OCI-LY7 (cell line): ENCODE data around the gene COPS6. TPM values are rescaled to one million over a fixed set of nuclear protein-coding genes. Genes with fewer than 3 reads are reported as not detected.

Experiments used
- BruUV-seq: library from RNA; stranded (reverse); fragments of 400-500 nt; replicated peaks from 2 replicates; lab custom pipeline; 2021; lab: Mats Ljungman, UMichigan
- CTCF ChIA-PET: fragments of 300-600 bp; sonication (Branson Sonifier 250); formaldehyde crosslinking; loops from one replicate; lab custom pipeline; 2022; ENCODE audit warnings: antibody characterized with exemption; ENCODE audit not compliant: unreplicated experiment; lab: Charles Lee
- POLR2A ChIA-PET: fragments of 300-600 bp; sonication (Branson Sonifier 250); formaldehyde crosslinking; loops from one replicate; lab custom pipeline; 2022; ENCODE audit warnings: antibody characterized with exemption; lab: Charles Lee
- DNase-seq: peaks from one replicate; pipeline ENCODE4 v3.0.0-alpha.2; 2015; ENCODE audit warnings: low spot score
- H2AFZ ChIP-seq: fragments of 200-600 bp; sonication (generic), shearing (Covaris generic); 2 replicates; pipeline ENCODE4 v1.6.1; 2014; ENCODE audit warnings: mild to moderate bottlenecking, antibody characterized with exemption, low read length, moderate library complexity
- H3K27ac ChIP-seq: fragments of 200-600 bp; sonication (generic); 2 replicates; pipeline ENCODE4 v1.5.1; 2014; ENCODE audit warnings: mixed run types, low read depth, mild to moderate bottlenecking, moderate library complexity, low read length, inconsistent platforms; ENCODE audit not compliant: poor library complexity, severe bottlenecking
- H3K36me3 ChIP-seq: fragments of 200-600 bp; sonication (generic); 2 replicates; pipeline ENCODE4 v1.6.1; 2014; ENCODE audit warnings: mild to moderate bottlenecking, antibody characterized with exemption, low read length, moderate library complexity, mixed read lengths; ENCODE audit not compliant: insufficient read depth
- H3K4me1 ChIP-seq: fragments of 200-600 bp; sonication (generic); 2 replicates; pipeline ENCODE4 v1.5.1; 2014; ENCODE audit warnings: mild to moderate bottlenecking, low read length; ENCODE audit not compliant: insufficient read depth, poor library complexity, severe bottlenecking
- H3K4me2 ChIP-seq: fragments of 200-600 bp; sonication (generic); 2 replicates; pipeline ENCODE4 v1.6.1; 2014; ENCODE audit warnings: mild to moderate bottlenecking, low read length
- H3K4me3 ChIP-seq: fragments of 200-600 bp; sonication (generic); 2 replicates; pipeline ENCODE4 v1.5.1; 2014; ENCODE audit warnings: mild to moderate bottlenecking, low read depth, low read length; ENCODE audit not compliant: poor library complexity, severe bottlenecking
- H3K79me2 ChIP-seq: fragments of 200-600 bp; sonication (generic); 2 replicates; pipeline ENCODE4 v1.6.1; 2016; ENCODE audit warnings: low read depth, mild to moderate bottlenecking, low read length, moderate library complexity, mixed read lengths; ENCODE audit not compliant: insufficient read depth
- H3K9me2 ChIP-seq: fragments of 200-600 bp; sonication (generic); 2 replicates; pipeline ENCODE4 v1.6.1; 2016; ENCODE audit warnings: mild to moderate bottlenecking, low read length, mixed read lengths; ENCODE audit not compliant: insufficient read depth
- H3K9me3 ChIP-seq: fragments of 200-600 bp; sonication (generic); 2 replicates; pipeline ENCODE4 v1.6.1; 2014; ENCODE audit warnings: mild to moderate bottlenecking, mixed run types, low read length, mixed read lengths
- H4K20me1 ChIP-seq: fragments of 200-600 bp; sonication (generic); 2 replicates; pipeline ENCODE4 v1.6.1; 2014; ENCODE audit warnings: mild to moderate bottlenecking, antibody characterized with exemption, low read length, moderate library complexity, mixed read lengths; ENCODE audit not compliant: insufficient read depth
- EZH2phosphoT487 ChIP-seq: fragments of 200-600 bp; sonication (generic); IDR thresholded peaks from 2 replicates; pipeline ENCODE4 v1.6.1; 2018; ENCODE audit warnings: low read depth, borderline replicate concordance, mild to moderate bottlenecking, mixed run types, antibody characterized with exemption, low read length, moderate library complexity, mixed read lengths
- intact Hi-C: fragments of 100-400 bp; cut with micrococcal nuclease; formaldehyde crosslinking; loops from one replicate; pipeline ENCODE4 v1.10.0; 2022; ENCODE audit not compliant: unreplicated experiment
- total RNA-seq, 2 experiments: library from RNA; depleted of rRNA in 1 of 2; stranded (reverse); fragments of >200 nt in 1 of 2; shearing (Covaris generic) in 1 of 2; gene quantifications; 2 replicates each; pipeline ENCODE4 v1.2.3, GENCODE V29; 2014 to 2022
- TF ChIP-seq, protein P1 (sequence below): fragments of 200-600 bp; sonication (generic); conservative IDR thresholded peaks from 2 replicates; pipeline ENCODE4 v1.5.1; 2014; ENCODE audit warnings: mild to moderate bottlenecking, antibody characterized with exemption, low read length, moderate library complexity, mixed read lengths

The COPS6 gene
- total RNA-seq, 2 experiments from 2014 or later, result 57.6 to 96.0 TPM

DNA sequence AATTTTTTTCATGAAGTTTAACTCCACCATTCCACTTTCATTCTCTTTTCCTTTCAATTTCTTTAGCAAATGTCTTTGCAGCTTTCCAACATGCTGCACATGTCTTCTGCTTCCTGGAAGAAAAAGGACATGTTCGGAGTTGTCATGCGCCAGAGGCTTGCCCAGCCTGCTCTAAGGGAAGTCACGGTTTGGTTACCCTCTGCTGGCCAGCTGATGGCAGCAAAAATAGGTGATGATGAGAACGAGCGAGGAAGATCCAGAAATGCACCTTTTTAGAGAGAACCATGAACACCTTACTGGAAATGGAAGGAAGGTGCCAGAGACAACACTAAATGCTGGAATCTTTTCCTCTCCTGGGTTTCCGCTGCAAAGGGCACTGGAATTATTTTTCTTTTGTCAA lies 44.1 kb upstream of the COPS6 start:
- ChIA-PET POLR2A (no interaction called here), CTCF (no interaction called here)
- TF ChIP-seq, protein P1, sequence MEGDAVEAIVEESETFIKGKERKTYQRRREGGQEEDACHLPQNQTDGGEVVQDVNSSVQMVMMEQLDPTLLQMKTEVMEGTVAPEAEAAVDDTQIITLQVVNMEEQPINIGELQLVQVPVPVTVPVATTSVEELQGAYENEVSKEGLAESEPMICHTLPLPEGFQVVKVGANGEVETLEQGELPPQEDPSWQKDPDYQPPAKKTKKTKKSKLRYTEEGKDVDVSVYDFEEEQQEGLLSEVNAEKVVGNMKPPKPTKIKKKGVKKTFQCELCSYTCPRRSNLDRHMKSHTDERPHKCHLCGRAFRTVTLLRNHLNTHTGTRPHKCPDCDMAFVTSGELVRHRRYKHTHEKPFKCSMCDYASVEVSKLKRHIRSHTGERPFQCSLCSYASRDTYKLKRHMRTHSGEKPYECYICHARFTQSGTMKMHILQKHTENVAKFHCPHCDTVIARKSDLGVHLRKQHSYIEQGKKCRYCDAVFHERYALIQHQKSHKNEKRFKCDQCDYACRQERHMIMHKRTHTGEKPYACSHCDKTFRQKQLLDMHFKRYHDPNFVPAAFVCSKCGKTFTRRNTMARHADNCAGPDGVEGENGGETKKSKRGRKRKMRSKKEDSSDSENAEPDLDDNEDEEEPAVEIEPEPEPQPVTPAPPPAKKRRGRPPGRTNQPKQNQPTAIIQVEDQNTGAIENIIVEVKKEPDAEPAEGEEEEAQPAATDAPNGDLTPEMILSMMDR, result peak; percentile 51
- no peak for TF ChIP-seq EZH2phosphoT487
- Histone ChIP-seq H3K9me2 (no peaks in the 10 kb centered on the region), H4K20me1 (no peaks in the 10 kb centered on the region), H2AFZ (peak overlapping the region; percentile 44; the same call in 1 of the 2 replicates), H3K36me3 (no peaks in the 10 kb centered on the region), H3K4me3 (no peak overlapping the region), H3K4me2 (peak overlapping the region; percentile 30; the same call in 1 of the 2 replicates), H3K79me2 (no peaks in the 10 kb centered on the region), H3K4me1 (peaks cover 27% of the 10 kb centered on the region), H3K27ac (no peak overlapping the region), H3K9me3 (no peaks in the 10 kb centered on the region)
- BruUV-seq, result no TSS peak
- intact Hi-C loops, result no loop called here
- peak; percentile 62 for DNase-seq

DNA sequence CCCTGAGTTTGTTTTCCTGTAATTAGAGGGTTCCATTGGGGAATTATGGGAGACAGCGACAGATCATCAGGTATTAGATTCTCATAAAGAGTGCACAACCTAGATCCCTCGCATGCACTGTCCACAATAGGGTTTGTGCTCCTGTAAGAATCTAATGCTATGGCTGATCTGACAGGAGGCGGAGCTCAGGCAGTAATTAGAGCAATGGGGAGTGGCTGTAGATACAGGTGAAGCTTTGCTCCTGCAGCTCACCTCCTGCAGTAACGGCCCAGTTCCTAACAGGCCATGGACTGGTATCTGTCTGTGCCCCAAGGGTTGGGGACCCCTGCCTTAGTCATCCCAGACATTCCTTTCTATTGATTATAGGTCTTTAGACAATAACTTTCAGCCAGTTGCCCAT lies 40.1 kb upstream of the COPS6 start:
- Histone ChIP-seq H3K9me3 (no peaks in the 10 kb centered on the region), H3K4me1 (peaks cover 15% of the 10 kb centered on the region), H3K4me2 (peak overlapping the region; percentile 96; the same call in 1 of the 2 replicates), H2AFZ (peak overlapping the region; percentile 96; the same call in 1 of the 2 replicates), H4K20me1 (no peaks in the 10 kb centered on the region), H3K9me2 (no peaks in the 10 kb centered on the region), H3K27ac (no peak overlapping the region), H3K36me3 (no peaks in the 10 kb centered on the region), H3K79me2 (no peaks in the 10 kb centered on the region; the same call in 1 of the 2 replicates), H3K4me3 (no peak overlapping the region)
- DNase-seq, result no peak
- POLR2A ChIA-PET, result no interaction called here
- intact Hi-C loops, result loop anchor here (1.0 to 2.0 kb wide), 2 partner anchors 33 to 34 kb away; partner anchors contain the start of genes ZKSCAN1 and ZNF3
- no TSS peak for BruUV-seq
- TF ChIP-seq EZH2phosphoT487, result no peak
- TF ChIP-seq, protein P1, result no peak
- CTCF ChIA-PET, result no interaction called here
